Measurements from ENCODE around the gene RDX. TPM values are rescaled to one million over a fixed set of nuclear protein-coding genes. Genes with fewer than 3 reads are reported as not detected.

The RDX gene
- total and polyA plus RNA-seq, 2 of the 13 experiments (the other 11 are each of a cell fraction or from before 2014, with no cell fraction given) = 20.7 to 63.1 TPM

DNA sequence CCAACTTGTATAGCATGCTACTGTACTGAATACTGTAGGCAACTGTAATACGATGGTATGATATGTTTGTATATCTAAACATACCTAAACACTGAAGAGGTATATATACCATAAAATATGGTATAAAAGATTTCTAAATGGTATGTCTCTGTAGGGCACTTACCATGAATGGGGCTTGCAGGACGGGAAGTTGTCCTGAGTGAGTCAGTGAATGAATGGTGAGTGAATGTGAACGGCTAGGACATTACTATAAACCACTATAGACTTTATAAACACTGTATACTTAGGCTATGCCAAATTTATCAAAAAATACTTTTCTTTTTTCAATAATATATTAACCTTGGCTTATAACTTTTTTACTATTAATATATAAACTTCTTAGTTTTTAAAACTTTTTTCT lies 136.4 kb downstream of the RDX start:
- TF ChIP-seq TEAD2 (CRISPR knock-in tag; IDR thresholded peaks at IDR 0.05) (no peak), ZNF383 (CRISPR knock-in tag; IDR thresholded peaks at IDR 0.05; ENCODE audit: borderline replicate concordance) (no peak)
- ChIA-PET POLR2A (no interaction called here), CTCF (ENCODE audit: low intra/inter-chr PET ratio, low total read pairs) (no interaction called here)
- H3K79me2 ChIP-seq (ENCODE audit: insufficient read depth, low read length) = no peaks in the 10 kb centered on the region
- no peaks in the 10 kb centered on the region for H3K4me1 ChIP-seq (ENCODE audit: insufficient read depth, low read length)
- no peak overlapping the region for H3K4me3 ChIP-seq (replicated peaks in 1 of 3; ENCODE audit: insufficient read depth in 1 of 3, low read depth in 2 of 3, low read length in 3 of 3)
- no peaks in the 10 kb centered on the region for H4K20me1 ChIP-seq (ENCODE audit: insufficient read depth, low read length)
- ATAC-seq = no peak
- no peak for DNase-seq (ENCODE audit: low spot score)
- H3K4me2 ChIP-seq (ENCODE audit: low read depth, low read length) = no peak overlapping the region
- no peaks in the 10 kb centered on the region for H3K9me3 ChIP-seq (ENCODE audit: low read length)
- BruUV-seq (replicated peaks) = no TSS peak
- intact Hi-C loops (cut with micrococcal nuclease; ENCODE audit: unreplicated experiment) = no loop called here
- WGBS (ENCODE audit: low lambda C conversion rate) = 97% methylated on average over 3 of the region's 3 CpGs
- no peaks in the 10 kb centered on the region for H3K27me3 ChIP-seq (ENCODE audit: control insufficient read depth in 1 of 2, insufficient read depth in 2 of 2, low read length in 2 of 2)
- no peak overlapping the region for H2AFZ ChIP-seq (ENCODE audit: low read length)
- no peak for FAIRE-seq
- in situ Hi-C loops (cut with HindIII; ENCODE audit: extremely low pct_ligation_motif_present, low pct_unique_long_range_greater_than_20kb) = no loop called here
- H3K36me3 ChIP-seq (replicated peaks in 1 of 2; ENCODE audit: control insufficient read depth in 1 of 2, insufficient read depth in 2 of 2, low read length in 2 of 2) = peaks cover 2 to 16% of the 10 kb centered on the region in 2 experiments; a peak in 3 of 5 replicates
- H3K9ac ChIP-seq (ENCODE audit: insufficient read depth, low read depth, low read length) = no peak overlapping the region
- no peak overlapping the region for H3K27ac ChIP-seq (ENCODE audit: extremely low read length, insufficient read depth, low read length)

DNA sequence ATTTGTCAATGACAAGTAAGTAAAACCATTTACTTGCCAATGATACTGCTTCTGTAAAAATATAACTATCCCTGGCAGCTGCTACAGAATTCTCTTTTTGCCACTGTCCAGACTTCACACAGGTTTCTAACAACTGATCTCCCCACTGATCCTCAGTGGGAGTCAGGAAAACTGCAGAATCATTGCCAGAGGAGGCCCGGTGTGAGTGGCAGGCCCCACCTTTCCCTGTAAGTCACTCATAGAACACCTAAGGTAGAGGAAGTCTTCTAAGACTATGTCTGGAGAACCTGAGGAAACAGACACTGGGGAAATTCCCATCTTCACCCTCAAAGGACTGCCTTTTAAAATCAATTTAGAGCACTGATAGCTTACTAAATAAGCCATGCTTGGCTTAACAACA lies 136.9 kb downstream of the RDX start:
- Histone ChIP-seq H3K4me2 (ENCODE audit: low read depth, low read length) (no peak overlapping the region), H3K36me3 (replicated peaks in 1 of 2; ENCODE audit: control insufficient read depth in 1 of 2, insufficient read depth in 2 of 2, low read length in 2 of 2) (peaks cover 0 to 16% of the 10 kb centered on the region in 2 experiments; a peak in 3 of 5 replicates), H3K4me1 (ENCODE audit: insufficient read depth, low read length) (no peaks in the 10 kb centered on the region), H3K79me2 (ENCODE audit: insufficient read depth, low read length) (no peaks in the 10 kb centered on the region), H3K27me3 (ENCODE audit: control insufficient read depth in 1 of 2, insufficient read depth in 2 of 2, low read length in 2 of 2) (no peaks in the 10 kb centered on the region), H3K9ac (ENCODE audit: insufficient read depth, low read depth, low read length) (no peak overlapping the region), H2AFZ (ENCODE audit: low read length) (no peak overlapping the region), H3K9me3 (ENCODE audit: low read length) (no peaks in the 10 kb centered on the region), H3K4me3 (replicated peaks in 1 of 3; ENCODE audit: insufficient read depth in 1 of 3, low read depth in 2 of 3, low read length in 3 of 3) (no peak overlapping the region), H4K20me1 (ENCODE audit: insufficient read depth, low read length) (no peaks in the 10 kb centered on the region), H3K27ac (ENCODE audit: extremely low read length, insufficient read depth, low read length) (no peak overlapping the region)
- in situ Hi-C loops (cut with HindIII; ENCODE audit: extremely low pct_ligation_motif_present, low pct_unique_long_range_greater_than_20kb) = no loop called here
- FAIRE-seq (no peak), DNase-seq (ENCODE audit: low spot score) (no peak), ATAC-seq (no peak)
- no TSS peak for BruUV-seq (replicated peaks)
- POLR2A ChIA-PET = no interaction called here
- intact Hi-C loops (cut with micrococcal nuclease; ENCODE audit: unreplicated experiment) = no loop called here
- 100% methylated on average over 1 of the region's 1 CpG for WGBS (ENCODE audit: low lambda C conversion rate)
- CTCF ChIA-PET (ENCODE audit: low intra/inter-chr PET ratio, low total read pairs) = no interaction called here
- TF ChIP-seq MED1 (CRISPR knock-in tag; IDR thresholded peaks at IDR 0.05) = no peak
- no peak for TF ChIP-seq XBP1 (CRISPR knock-in tag; IDR thresholded peaks at IDR 0.05)
- no peak for TF ChIP-seq NBN (conservative IDR thresholded peaks at IDR 0.05)
- TF ChIP-seq ZC3H13 (CRISPR knock-in tag; IDR thresholded peaks at IDR 0.05) = no peak
- TF ChIP-seq, protein P1, sequence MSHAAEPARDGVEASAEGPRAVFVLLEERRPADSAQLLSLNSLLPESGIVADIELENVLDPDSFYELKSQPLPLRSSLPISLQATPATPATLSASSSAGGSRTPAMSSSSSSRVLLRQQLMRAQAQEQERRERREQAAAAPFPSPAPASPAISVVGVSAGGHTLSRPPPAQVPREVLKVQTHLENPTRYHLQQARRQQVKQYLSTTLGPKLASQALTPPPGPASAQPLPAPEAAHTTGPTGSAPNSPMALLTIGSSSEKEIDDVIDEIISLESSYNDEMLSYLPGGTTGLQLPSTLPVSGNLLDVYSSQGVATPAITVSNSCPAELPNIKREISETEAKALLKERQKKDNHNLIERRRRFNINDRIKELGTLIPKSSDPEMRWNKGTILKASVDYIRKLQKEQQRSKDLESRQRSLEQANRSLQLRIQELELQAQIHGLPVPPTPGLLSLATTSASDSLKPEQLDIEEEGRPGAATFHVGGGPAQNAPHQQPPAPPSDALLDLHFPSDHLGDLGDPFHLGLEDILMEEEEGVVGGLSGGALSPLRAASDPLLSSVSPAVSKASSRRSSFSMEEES (CRISPR knock-in tag; IDR thresholded peaks at IDR 0.05) = no peak
- TF ChIP-seq ZBTB7A (CRISPR knock-in tag; IDR thresholded peaks at IDR 0.05) = no peak
- no peak for TF ChIP-seq CHD4 (IDR thresholded peaks at IDR 0.05; ENCODE audit: borderline replicate concordance, low read length)
- no peak for TF ChIP-seq PCBP1 (IDR thresholded peaks at IDR 0.05; ENCODE audit: borderline replicate concordance, low read depth, low read length)
- TF ChIP-seq, protein P2, sequence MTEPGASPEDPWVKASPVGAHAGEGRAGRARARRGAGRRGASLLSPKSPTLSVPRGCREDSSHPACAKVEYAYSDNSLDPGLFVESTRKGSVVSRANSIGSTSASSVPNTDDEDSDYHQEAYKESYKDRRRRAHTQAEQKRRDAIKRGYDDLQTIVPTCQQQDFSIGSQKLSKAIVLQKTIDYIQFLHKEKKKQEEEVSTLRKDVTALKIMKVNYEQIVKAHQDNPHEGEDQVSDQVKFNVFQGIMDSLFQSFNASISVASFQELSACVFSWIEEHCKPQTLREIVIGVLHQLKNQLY (CRISPR knock-in tag; IDR thresholded peaks at IDR 0.05) = no peak
- TF ChIP-seq IRX3 (CRISPR knock-in tag; IDR thresholded peaks at IDR 0.05; ENCODE audit: borderline replicate concordance, low read depth) = no peak
- TF ChIP-seq DMAP1 (CRISPR knock-in tag; IDR thresholded peaks at IDR 0.05) = no peak
- TF ChIP-seq NCOA1 (CRISPR knock-in tag; IDR thresholded peaks at IDR 0.05) = no peak
- no peak for TF ChIP-seq SYNCRIP (IDR thresholded peaks at IDR 0.05; ENCODE audit: insufficient read depth, low read depth, low read length)
- TF ChIP-seq ZNF589 (CRISPR knock-in tag; conservative IDR thresholded peaks at IDR 0.05) = no peak
- no peak for TF ChIP-seq RFX1 (IDR thresholded peaks at IDR 0.05)
- TF ChIP-seq, protein P3, sequence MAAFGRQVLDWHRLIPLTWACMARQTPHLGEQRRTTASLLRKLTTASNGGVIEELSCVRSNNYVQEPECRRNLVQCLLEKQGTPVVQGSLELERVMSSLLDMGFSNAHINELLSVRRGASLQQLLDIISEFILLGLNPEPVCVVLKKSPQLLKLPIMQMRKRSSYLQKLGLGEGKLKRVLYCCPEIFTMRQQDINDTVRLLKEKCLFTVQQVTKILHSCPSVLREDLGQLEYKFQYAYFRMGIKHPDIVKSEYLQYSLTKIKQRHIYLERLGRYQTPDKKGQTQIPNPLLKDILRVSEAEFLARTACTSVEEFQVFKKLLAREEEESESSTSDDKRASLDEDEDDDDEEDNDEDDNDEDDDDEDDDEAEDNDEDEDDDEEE (CRISPR knock-in tag; IDR thresholded peaks at IDR 0.05) = no peak
- TF ChIP-seq FOSL1 (CRISPR knock-in tag; IDR thresholded peaks at IDR 0.05; ENCODE audit: borderline replicate concordance) = no peak
- no peak for TF ChIP-seq ZNF260 (CRISPR knock-in tag; IDR thresholded peaks at IDR 0.05; ENCODE audit: borderline replicate concordance, low read depth)

Measured in HepG2 (cell line).